NB4 (cell line): ENCODE data around the gene OS9.
"Not testable (repeated sequence)": the region's sequence is repeated elsewhere in the genome, so short reads cannot be mapped to it uniquely, and the experiment has no call there.

Experiments
- DNase-seq: peaks from one replicate; pipeline ENCODE4 v3.0.0; 2010; ENCODE audit warnings: low read depth
- H3K4me3 ChIP-seq: one replicate; pipeline ENCODE4 v1.5.1; 2011; ENCODE audit warnings: mild to moderate bottlenecking, low read depth, low read length, moderate library complexity
- CTCF ChIP-seq: IDR thresholded peaks from one replicate; pipeline ENCODE4 v1.5.1; 2012; ENCODE audit warnings: low read depth, low read length
- MAX ChIP-seq: IDR thresholded peaks from 2 replicates; pipeline ENCODE4 v1.6.1; 2011; ENCODE audit warnings: low read depth, low read length
- MYC ChIP-seq: IDR thresholded peaks from 2 replicates; pipeline ENCODE4 v1.6.1; 2011; ENCODE audit warnings: low read depth, low read length
- POLR2A ChIP-seq: IDR thresholded peaks from 2 replicates; pipeline ENCODE4 v1.6.1; 2011; ENCODE audit warnings: mild to moderate bottlenecking; ENCODE audit not compliant: insufficient read length; ENCODE audit errors: extremely low read depth

OS9 gene

GRCh38 chr12:57658890-57659289 is 35.0 kb upstream of the OS9 start:
- no peak for DNase-seq
- TF ChIP-seq CTCF (no peak), MAX (no peak), POLR2A (no peak), MYC (no peak)
- H3K4me3 ChIP-seq, result no peak overlapping the region

GRCh38 chr12:57661376-57661775 is 32.6 kb upstream of the OS9 start:
- no peak overlapping the region for H3K4me3 ChIP-seq
- DNase-seq, result no peak
- TF ChIP-seq MAX (no peak), POLR2A (no peak), MYC (no peak), CTCF (no peak)

- H3K4me3 ChIP-seq, DNase-seq: not testable (repeated sequence)
These were observed 28.7 kb upstream of the OS9 start for GRCh38 chr12:57665066-57665820.

- TF ChIP-seq CTCF (no peak), MYC (no peak), MAX (no peak), POLR2A (no peak)
- DNase-seq, result no peak
- H3K4me3 ChIP-seq, result no peak overlapping the region
These were observed 27.0 kb upstream of the OS9 start for GRCh38 chr12:57666897-57667296.

- not testable (repeated sequence) for DNase-seq, H3K4me3 ChIP-seq
These were observed 24.2 kb upstream of the OS9 start for GRCh38 chr12:57669691-57670090.

- not testable (repeated sequence) for DNase-seq, H3K4me3 ChIP-seq
These were observed 22.1 kb upstream of the OS9 start for GRCh38 chr12:57671811-57672210.

- no peak overlapping the region for H3K4me3 ChIP-seq
- DNase-seq, result no peak
- TF ChIP-seq MAX (no peak), MYC (no peak), CTCF (no peak), POLR2A (no peak)
These were observed 21.1 kb upstream of the OS9 start for GRCh38 chr12:57672801-57673200.
